Fibroblast of pulmonary artery (primary cell): Measurements from ENCODE around the gene ROBO4.
A peak's percentile ranks its signal among the peaks of the same experiment; 100 is the strongest.

Experiments
- DNase-seq: peaks from one replicate; pipeline ENCODE4 v3.0.0-alpha.2; 2010; ENCODE audit warnings: low read depth
- H3K4me3 ChIP-seq: replicated peaks from 2 replicates; pipeline ENCODE4 v1.5.1; 2011; ENCODE audit warnings: low read depth, mild to moderate bottlenecking, control low read depth, low read length, moderate library complexity
- TF ChIP-seq, protein P1 (sequence below): IDR thresholded peaks from 2 replicates; pipeline ENCODE4 v1.5.1; 2011; ENCODE audit warnings: mild to moderate bottlenecking, control low read depth, low read length, inconsistent platforms; ENCODE audit errors: missing control alignments

The ROBO4 gene

DNA sequence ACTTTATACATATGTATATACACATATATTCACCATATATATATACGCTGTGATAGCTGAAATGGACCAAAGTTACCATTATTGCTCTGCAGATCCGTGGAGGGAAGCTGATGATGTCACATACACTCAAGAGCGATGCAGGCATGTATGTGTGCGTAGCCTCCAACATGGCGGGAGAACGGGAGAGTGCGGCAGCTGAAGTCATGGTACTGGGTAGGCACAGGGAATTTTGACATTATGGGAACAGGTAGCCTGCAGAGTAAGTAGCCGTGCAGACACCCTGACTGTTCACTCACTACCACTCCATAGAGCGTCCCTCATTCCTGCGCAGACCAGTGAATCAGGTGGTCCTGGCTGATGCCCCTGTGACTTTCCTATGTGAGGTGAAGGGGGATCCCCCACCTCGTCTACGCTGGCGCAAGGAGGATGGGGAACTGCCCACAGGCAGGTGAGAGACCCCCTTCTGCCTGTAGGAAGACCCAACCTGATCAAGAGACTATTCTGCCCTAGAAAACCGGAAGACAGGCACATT, 27.7 kb downstream of the ROBO4 start:
- H3K4me3 ChIP-seq = no peak overlapping the region
- no peak for DNase-seq
- TF ChIP-seq, protein P1, sequence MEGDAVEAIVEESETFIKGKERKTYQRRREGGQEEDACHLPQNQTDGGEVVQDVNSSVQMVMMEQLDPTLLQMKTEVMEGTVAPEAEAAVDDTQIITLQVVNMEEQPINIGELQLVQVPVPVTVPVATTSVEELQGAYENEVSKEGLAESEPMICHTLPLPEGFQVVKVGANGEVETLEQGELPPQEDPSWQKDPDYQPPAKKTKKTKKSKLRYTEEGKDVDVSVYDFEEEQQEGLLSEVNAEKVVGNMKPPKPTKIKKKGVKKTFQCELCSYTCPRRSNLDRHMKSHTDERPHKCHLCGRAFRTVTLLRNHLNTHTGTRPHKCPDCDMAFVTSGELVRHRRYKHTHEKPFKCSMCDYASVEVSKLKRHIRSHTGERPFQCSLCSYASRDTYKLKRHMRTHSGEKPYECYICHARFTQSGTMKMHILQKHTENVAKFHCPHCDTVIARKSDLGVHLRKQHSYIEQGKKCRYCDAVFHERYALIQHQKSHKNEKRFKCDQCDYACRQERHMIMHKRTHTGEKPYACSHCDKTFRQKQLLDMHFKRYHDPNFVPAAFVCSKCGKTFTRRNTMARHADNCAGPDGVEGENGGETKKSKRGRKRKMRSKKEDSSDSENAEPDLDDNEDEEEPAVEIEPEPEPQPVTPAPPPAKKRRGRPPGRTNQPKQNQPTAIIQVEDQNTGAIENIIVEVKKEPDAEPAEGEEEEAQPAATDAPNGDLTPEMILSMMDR = no peak

DNA sequence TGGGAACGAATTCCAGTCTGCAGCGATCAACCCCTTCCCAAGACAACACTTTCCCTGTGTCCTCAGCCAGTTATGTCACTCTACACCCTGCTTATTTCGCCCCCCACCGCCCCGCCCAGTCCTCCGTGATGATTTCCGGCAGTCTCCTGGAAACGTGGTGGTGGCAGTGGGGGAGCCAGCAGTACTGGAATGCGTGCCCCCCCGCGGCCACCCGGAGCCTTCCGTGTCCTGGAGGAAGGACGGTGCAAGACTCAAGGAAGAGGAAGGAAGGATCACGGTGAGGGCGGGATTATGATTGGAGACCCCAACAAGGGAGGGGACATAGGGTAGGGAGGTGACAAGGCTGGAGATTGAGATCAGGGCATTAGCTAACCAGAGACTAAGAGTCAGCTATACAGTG, 28.3 kb downstream of the ROBO4 start:
- DNase-seq = no peak
- TF ChIP-seq, protein P1 = no peak
- no peak overlapping the region for H3K4me3 ChIP-seq

DNA sequence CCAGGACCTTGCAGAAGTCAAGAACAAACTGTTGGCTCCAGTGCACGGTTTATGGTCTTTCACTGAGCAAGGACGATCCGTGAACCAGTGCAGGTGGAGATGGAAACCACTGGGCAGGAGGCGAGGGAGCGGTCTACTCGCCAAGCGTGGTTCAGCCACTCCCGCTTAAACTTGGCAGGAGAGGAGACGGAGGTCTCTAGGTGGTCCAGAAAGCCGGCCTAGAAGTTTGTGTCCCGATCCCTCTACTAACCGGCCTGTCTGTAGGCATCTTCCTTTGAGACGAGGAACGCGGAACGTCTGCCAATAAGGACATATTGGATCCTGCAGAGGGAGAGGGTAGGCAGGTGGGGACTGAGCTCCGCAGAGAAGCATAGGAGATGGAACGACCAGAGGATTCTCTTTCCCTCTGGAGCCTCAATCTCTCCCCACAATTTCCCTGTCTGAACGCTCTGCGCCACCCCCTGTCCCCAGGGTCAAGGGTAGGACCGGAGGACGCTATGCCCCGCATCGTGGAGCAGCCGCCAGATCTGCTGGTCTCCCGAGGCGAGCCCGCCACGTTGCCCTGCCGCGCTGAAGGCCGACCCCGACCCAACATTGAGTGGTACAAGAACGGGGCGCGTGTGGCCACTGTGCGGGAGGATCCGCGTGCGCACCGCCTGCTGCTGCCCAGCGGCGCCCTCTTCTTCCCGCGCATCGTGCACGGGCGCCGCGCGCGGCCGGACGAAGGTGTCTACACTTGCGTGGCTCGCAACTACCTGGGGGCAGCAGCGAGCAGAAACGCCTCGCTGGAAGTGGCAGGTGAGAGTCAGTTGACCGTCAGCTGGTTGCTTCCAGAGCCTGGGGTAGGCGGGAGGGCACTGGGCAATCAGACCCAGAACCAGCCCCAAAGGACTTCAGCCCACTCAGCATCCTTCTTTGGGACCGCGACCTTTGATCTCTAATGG, 29.1 kb downstream of the ROBO4 start:
- TF ChIP-seq, protein P1 = no peak
- no peak overlapping the region for H3K4me3 ChIP-seq
- DNase-seq = no peak

DNA sequence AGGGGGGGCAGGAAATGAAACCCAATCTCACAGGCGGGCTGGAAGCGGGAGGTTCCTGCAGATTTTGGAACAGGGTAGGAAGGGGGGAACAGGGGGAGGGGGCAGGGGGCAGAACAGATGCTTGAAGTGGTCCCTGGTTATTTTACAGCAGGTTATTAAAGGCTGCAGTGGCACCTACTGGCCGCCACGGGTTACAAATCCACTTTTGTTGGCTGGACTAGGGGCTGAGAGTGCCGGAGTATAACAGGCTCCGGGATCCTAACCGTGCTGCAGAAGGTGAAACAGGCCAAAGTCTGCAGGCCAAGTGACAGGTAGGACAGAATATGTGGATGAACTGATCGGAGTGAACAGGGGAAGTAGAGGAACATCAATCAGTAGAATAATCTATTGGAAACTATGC, 30.0 kb downstream of the ROBO4 start:
- peak; percentile 52 for DNase-seq
- TF ChIP-seq, protein P1 = peak; percentile 55
- H3K4me3 ChIP-seq = no peak overlapping the region

DNA sequence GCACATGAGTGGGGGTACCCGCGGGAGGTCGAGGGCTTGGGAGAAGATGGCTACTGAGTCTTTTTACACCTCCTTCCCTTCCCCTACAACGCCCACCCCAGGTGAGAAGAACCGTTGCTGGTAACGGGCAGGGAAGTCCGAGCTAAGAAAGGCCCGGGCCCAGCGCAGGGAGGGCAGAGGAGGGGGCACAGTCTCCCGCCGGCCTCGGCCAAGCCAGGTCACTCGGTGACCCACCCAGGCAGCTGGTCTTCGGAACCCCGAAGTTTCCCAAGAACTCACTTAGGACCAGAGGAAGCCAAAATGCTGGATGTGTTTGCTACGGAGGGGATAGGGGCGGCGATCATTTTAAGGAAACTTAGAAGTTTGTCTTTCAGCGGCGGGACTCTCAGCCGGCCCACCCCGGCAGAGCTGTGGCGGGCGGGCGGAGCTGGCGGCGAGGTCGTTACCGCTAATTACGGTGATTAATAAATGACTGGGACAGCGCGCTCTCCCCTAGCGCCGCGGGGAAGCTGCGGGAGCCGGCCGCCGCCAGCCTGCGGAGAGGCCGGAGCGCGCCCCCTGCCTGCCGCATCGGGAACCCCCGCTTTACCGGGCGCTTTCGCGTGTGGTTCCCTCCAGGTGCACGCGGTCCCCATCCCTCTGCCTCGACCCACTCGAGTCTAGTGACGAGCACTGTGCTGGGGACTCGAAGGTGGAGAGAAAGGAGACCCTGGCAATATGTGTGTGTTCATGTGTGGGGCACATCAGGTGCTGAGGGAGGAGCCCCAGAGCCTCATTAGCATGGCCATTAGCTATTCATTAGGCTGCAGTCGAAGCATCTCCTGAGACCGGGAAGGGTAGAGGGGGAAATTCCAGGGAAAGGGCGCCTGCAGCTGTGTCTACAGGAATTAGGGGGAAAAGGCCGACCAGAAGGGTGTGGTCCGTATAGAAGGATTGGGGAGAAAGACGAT, 31.5 kb downstream of the ROBO4 start:
- peak; percentile 35 for DNase-seq
- TF ChIP-seq, protein P1 = peak; percentile 52
- H3K4me3 ChIP-seq = peak overlapping the region; percentile 36

DNA sequence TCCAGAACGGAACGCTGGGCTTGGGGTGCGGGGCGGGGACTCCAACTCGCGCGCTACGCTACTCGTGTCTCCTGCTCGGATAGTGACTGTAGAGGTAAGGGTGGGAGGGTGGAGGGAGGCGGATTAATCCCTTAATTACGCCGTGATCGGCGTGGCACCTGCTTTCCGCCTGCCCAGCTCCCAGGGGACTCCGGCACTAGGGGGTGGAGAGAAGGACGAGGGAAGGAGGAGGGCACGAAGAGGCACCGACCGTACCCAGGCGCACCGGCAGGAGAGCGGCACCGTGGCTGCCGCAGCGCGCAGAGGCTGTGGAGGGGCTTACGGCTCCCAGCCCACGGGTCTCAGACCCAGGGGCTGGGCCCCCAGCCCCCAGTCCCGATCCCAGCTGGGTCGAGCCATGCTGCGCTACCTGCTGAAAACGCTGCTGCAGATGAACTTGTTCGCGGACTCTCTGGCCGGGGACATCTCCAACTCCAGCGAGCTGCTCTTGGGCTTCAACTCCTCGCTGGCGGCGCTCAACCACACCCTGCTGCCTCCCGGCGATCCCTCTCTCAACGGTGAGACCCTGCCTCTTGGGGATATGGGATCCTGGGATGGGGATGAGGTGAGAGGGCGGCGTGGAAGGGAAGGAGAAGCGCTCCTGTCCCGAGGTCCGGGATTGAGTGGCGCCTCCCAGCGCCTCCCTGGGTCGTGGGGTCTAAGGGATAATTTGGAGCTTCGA, 32.3 kb downstream of the ROBO4 start, which contains the start of gene ROBO3:
Gene ROBO3 (plus strand): TSS at position 252 of the 721 bp plus-strand sequence. CDS start 146 bp downstream, at position 398.
- H3K4me3 ChIP-seq = peak within 1 kb of the TSS; percentile 36
- TF ChIP-seq, protein P1 = no peak
- no peak for DNase-seq
